HG02840 (cell line): ENCODE results near the gene VPS11.
A peak's percentile ranks its signal among the peaks of the same experiment; 100 is the strongest.

ENCODE experiments used
- ATAC-seq: cut with Tn5 transposase; IDR thresholded peaks from one replicate; pipeline ENCODE4 v1.9.1; 2021; ENCODE audit warnings: mild to moderate bottlenecking, moderate library complexity, moderate number of reproducible peaks; ENCODE audit not compliant: unreplicated experiment, low FRiP score

The VPS11 gene

DNA sequence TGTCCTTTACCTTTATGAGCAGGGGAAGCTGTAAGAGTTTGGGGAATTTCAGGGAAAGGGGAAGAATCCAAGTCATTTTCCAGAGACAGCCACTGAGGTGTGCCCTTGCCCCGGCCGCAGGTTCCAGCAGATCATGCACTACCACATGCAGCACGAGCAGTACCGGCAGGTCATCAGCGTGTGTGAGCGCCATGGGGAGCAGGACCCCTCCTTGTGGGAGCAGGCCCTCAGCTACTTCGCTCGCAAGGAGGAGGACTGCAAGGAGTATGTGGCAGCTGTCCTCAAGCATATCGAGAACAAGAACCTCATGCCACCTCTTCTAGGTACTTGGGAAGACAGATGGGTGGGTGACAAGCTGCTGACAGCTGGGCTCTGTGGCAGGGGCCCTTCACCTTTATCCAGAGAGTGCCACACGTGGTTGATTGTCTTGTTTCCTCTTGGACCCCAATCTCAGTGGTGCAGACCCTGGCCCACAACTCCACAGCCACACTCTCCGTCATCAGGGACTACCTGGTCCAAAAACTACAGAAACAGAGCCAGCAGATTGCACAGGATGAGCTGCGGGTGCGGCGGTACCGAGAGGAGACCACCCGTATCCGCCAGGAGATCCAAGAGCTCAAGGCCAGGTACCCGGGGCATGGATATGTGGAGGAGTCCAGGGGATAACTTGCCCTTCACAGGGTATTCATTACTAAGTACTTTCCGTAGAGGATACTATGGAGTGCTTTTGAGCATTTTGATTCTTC, 11.2 kb downstream of the VPS11 start:
- ATAC-seq, result no peak

DNA sequence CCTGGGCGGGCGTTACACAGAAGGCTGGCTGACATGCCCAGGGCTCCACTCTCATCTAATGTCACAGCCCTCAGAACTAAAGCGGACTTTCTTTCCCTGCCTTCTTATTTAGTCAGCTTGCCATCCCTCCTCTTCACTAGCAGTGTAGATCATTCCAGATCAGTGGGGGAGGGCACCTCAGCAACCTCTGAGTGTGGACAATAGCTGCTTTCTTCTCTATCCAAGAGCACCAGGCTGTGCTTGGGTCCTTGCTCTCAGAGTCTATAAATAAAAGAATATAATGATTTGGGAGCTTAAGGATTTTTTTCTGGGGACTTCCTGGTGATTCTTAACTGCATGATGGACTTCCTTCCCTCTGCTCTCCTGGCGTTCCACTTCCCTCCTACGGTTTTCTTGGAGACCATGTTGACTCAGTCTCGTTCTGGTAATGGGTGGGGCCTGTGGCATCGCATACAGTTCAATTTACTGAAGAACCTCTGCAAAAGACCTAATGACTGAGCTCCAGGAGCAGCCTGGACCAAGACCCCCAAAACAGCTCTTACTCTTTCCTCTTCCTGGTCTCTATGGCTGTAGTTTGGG, 14.2 kb downstream of the VPS11 start:
- ATAC-seq, result no peak

DNA sequence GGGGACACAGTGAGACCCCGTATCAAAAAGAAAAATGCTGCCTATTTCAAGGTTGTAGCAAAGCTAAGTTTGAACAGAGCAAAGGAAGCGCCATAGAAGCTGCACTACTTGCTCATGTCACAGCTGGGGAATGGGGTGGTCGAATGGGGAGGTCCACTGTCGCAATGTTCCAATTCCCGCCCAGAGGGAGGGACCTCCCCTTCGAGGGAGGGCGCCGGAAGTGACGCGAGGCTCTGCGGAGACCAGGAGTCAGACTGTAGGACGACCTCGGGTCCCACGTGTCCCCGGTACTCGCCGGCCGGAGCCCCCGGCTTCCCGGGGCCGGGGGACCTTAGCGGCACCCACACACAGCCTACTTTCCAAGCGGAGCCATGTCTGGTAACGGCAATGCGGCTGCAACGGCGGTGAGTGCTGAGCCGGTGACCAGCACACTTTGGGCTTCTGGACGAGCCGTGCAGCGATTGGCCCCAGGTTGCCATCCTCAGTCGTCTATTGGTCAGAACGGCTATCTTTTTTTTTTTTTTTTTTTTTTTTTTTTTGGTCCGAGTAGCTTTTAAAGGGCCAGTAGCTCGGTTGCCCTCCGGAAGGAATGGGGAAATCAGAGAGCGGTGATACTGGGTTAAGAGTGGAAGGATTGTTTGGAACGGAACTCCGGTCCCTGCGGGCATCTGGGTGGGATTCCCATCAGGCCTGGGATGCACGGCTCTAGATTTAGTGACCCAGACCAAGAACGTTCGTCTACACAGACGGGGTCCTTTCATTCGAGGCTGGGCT, 17.2 kb downstream of the VPS11 start, which contains the start of gene HMBS:
HMBS (plus strand) TSS at position 219 of the 774 bp plus-strand sequence; CDS start at position 372, 153 bp downstream.
- ATAC-seq, result peak; percentile 92

GRCh38 chr11:119085437-119085847, 17.8 kb downstream of the VPS11 start:
- ATAC-seq, result no peak

- no peak for ATAC-seq
These were observed 19.5 kb downstream of the VPS11 start for GRCh38 chr11:119087123-119087522.

GRCh38 chr11:119087747-119088241, 20.2 kb downstream of the VPS11 start:
- ATAC-seq, result no peak

DNA sequence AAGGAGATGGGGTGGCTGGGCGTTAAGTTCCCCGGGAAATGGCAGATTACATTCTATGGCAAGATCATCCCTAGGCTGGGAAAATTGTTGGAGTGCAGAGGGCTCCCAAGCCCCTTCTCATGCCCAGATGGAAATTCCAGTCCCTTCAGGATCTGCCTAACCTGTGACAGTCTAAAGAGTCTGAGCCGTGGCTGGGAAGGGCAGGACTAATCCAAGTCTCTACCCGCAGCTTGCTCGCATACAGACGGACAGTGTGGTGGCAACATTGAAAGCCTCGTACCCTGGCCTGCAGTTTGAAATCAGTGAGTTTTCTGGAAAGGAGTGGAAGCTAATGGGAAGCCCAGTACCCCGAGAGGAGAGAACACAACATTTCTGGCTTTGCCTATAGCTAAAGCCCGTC, 20.8 kb downstream of the VPS11 start:
- no peak for ATAC-seq

DNA sequence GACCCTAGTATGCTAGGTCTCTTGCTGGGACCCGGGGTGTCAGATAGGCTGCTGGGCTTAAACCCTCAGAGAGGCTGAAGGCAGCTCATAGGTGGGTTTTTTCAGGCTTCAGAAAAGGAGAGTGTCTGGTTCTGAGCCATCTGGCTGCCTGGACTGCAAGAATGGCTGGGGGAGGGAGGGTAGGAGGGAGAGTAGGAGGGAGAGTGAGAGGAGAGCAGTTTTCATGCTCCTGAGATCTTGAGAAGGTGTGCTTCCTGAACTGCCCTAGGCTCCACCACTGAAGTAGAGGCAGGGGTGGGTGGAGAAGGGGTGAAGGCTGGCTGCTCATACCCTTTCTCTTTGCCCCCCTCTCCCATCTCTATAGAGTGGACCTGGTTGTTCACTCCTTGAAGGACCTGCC, 21.7 kb downstream of the VPS11 start:
- ATAC-seq, result no peak

DNA sequence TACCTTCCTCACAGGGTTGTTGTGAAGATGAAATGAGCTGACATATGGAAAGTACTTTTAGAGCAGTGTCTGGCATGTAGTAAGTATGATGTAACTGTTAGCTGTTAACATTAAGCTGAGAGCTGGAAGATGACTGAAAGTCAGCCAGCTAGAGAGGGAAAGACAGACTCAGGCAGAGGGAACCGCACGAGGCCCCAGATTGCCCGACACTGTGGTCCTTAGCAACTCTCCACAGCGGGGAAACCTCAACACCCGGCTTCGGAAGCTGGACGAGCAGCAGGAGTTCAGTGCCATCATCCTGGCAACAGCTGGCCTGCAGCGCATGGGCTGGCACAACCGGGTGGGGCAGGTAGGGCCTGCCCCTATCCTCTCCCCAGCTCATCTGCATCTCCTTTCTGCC, 23.6 kb downstream of the VPS11 start:
- ATAC-seq, result no peak

DNA sequence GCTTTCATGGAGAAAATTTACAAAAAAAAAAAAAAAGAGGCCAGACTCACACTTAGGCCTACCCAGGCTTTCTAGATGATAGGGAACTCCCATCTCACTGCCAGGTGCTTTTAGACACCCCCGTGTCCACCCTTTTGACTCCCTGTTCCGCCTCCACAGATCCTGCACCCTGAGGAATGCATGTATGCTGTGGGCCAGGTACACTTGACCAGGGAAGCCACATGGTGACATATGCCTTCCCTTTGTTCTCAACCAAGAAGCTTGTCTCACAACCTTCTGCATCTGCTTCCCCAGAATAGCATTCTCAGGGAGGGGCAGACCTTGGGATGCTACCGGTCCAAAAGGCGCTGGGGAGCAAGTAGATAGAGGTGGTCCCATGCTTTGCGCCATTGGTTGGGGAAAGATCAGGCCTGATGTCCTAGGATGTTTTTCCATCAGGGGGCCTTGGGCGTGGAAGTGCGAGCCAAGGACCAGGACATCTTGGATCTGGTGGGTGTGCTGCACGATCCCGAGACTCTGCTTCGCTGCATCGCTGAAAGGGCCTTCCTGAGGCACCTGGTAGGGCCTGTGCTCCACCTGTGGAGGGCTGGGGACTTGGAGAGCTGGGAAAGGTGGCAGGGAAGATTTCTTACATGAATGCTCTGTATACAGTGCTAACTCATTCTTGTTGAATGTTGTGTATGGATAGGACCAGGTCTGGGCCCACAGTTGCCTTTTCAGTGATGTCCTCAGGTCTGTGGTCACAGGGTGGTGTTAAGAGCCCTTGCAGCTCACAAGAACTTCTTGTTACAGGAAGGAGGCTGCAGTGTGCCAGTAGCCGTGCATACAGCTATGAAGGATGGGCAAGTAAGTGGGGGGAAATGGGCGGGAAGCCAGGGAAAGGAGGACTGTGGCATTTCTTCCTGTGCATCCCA, 24.6 kb downstream of the VPS11 start:
- no peak for ATAC-seq

- no peak for ATAC-seq
These were observed 25.5 kb downstream of the VPS11 start for GRCh38 chr11:119092880-119093842.

GRCh38 chr11:119093942-119094815, 26.6 kb downstream of the VPS11 start:
- ATAC-seq, result peak; percentile 6

DNA sequence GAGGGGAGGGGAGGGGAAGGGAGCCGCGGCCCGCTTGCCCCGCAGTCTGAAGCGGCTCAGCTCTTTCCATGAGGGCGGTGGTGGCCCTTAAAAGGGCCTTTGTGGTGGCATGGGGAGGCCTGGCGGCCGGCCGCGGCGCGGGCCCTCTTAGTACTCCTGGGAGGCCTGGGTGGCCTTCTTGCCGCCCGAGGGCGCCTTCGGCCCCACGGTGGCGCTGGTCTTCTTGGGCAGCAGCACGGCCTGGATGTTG, 27.1 kb downstream of the VPS11 start:
- ATAC-seq, result peak; percentile 27

DNA sequence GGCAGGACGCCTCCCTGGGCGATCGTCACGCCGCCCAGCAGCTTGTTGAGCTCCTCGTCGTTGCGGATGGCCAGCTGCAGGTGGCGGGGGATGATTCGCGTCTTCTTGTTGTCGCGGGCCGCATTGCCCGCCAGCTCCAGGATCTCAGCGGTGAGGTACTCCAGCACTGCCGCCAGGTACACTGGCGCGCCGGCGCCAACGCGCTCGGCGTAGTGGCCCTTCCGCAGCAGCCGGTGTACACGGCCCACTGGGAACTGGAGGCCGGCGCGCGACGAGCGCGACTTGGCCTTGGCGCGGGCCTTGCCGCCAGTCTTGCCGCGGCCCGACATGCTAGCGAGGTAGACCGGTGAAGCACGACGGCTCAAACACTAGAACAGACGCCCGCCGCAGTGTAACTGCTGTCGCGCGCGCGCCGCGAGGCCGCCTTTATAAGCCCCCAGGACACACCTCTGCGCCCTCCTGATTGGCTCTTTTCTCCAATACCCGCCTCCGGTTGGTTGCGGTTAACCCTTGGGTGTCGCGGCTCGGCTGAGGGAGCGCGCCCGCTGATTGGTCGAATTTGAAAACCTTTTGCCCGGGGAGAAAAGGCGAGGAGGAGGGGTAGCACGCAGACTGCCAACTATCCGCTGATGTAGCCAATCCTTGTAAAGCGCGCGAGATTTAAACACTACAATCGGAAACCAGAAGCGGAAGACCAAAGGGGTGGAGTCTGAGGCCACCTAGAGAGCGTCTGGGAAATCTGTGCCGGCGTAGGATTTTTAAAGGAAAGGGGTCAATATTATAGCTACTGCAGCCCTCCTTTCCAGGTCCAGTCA, 27.7 kb downstream of the VPS11 start:
- peak; percentile 80 for ATAC-seq

DNA sequence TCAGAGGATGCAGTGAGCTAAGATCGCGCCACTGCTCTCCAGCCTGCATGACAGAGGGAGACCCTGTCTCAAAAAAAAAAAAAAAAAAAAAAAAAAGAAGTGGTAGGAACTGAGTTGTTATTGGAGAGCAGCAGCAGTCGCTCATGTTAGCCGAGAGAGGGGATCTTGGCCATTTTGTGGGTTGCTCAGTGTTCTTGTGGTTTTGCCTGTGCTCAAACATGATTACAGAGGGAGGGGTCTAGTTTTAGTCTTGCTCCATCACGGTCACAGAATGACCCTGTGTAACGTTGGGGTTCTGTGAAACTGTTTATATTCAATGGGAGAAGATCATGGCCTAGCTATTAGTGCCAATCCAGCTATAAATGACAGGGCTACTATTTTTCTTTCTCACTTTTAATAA, 32.1 kb downstream of the VPS11 start:
- no peak for ATAC-seq

GRCh38 chr11:119100246-119100970, 32.8 kb downstream of the VPS11 start:
- ATAC-seq, result no peak
